Measurements from ENCODE around the gene C2CD2. TPM values are rescaled to one million over a fixed set of nuclear protein-coding genes. Genes with fewer than 3 reads are reported as not detected.

Gene C2CD2
- total RNA-seq, 5 donors from 2014 or later (not counting 1 experiment from before 2014, with no cell fraction given), result 7.7 to 15.0 (median 9.5) TPM

GRCh38 chr21:41948901-41949300 lies 4.9 kb downstream of the C2CD2 start:
- H3K9me3 ChIP-seq, result no peaks in the 10 kb centered on the region
- ChIA-PET CTCF (no interaction called here), POLR2A (no interaction called here)
- DNase-seq (no peak), ATAC-seq (replicated peaks in 1 of 4) (no peak)
- no peak overlapping the region for H3K27ac ChIP-seq (ENCODE audit: low read length)
- peaks cover 0 to 5% of the 10 kb centered on the region in 2 experiments for H3K4me1 ChIP-seq (ENCODE audit: control insufficient read depth in 1 of 2, extremely low read depth in 1 of 2, insufficient read depth in 2 of 2, low read length in 2 of 2)
- no peaks in the 10 kb centered on the region for H3K9me3 Mint-ChIP-seq
- H3K4me3 ChIP-seq (ENCODE audit: control insufficient read depth in 1 of 2, extremely low read depth in 1 of 2, low read length in 1 of 2), result no peak overlapping the region
- H3K36me3 ChIP-seq (ENCODE audit: control insufficient read depth in 2 of 2, extremely low read depth in 1 of 2, insufficient read depth in 1 of 2, low read length in 1 of 2), result no peaks in the 10 kb centered on the region
- no peak overlapping the region for H3K4me3 Mint-ChIP-seq
- H3K27me3 Mint-ChIP-seq, result peaks cover 0 to 15% of the 10 kb centered on the region in 2 donors
- H3K27me3 ChIP-seq (replicated peaks in 1 of 2; ENCODE audit: control insufficient read depth in 2 of 2, extremely low read depth in 1 of 2, insufficient read depth in 2 of 2, low read length in 1 of 2), result peaks cover 0 to 20% of the 10 kb centered on the region in 2 experiments
- H3K27ac Mint-ChIP-seq, result no peak overlapping the region
- peaks cover 0 to 9% (median 5%) of the 10 kb centered on the region in 3 donors for H3K4me1 Mint-ChIP-seq
- WGBS (ENCODE audit: insufficient coverage), result 95% methylated on average over 8 of the region's 11 CpGs
- no peaks in the 10 kb centered on the region for H3K36me3 Mint-ChIP-seq

GRCh38 chr21:41948078-41948895 lies 5.5 kb downstream of the C2CD2 start:
- DNase-seq, result no peak
- Histone ChIP-seq H3K27me3 (replicated peaks in 1 of 2; ENCODE audit: control insufficient read depth in 2 of 2, extremely low read depth in 1 of 2, insufficient read depth in 2 of 2, low read length in 1 of 2) (peaks cover 0 to 20% of the 10 kb centered on the region in 2 experiments), H3K4me1 (ENCODE audit: control insufficient read depth in 1 of 2, extremely low read depth in 1 of 2, insufficient read depth in 2 of 2, low read length in 2 of 2) (peaks cover 0 to 5% of the 10 kb centered on the region in 2 experiments), H3K36me3 (ENCODE audit: control insufficient read depth in 2 of 2, extremely low read depth in 1 of 2, insufficient read depth in 1 of 2, low read length in 1 of 2) (no peaks in the 10 kb centered on the region), H3K27ac (ENCODE audit: low read length) (no peak overlapping the region), H3K4me3 (ENCODE audit: control insufficient read depth in 1 of 2, extremely low read depth in 1 of 2, low read length in 1 of 2) (no peak overlapping the region), H3K9me3 (no peaks in the 10 kb centered on the region)
- ChIA-PET POLR2A (no interaction called here), CTCF (no interaction called here)
- Mint-ChIP-seq H3K27ac (no peak overlapping the region), H3K4me1 (peaks cover 0 to 9% (median 5%) of the 10 kb centered on the region in 3 donors), H3K36me3 (no peaks in the 10 kb centered on the region), H3K4me3 (no peak overlapping the region), H3K27me3 (peaks cover 0 to 15% of the 10 kb centered on the region in 2 donors), H3K9me3 (no peaks in the 10 kb centered on the region)
- WGBS (ENCODE audit: insufficient coverage), result 86% methylated on average over 5 of the region's 9 CpGs
- ATAC-seq (replicated peaks in 1 of 4), result no peak

- no peak overlapping the region for H3K27ac ChIP-seq (ENCODE audit: low read length)
- Mint-ChIP-seq H3K4me3 (no peak overlapping the region), H3K9me3 (no peaks in the 10 kb centered on the region), H3K27ac (no peak overlapping the region), H3K4me1 (no peaks in the 10 kb centered on the region), H3K36me3 (no peaks in the 10 kb centered on the region), H3K27me3 (no peaks in the 10 kb centered on the region)
- ChIA-PET CTCF (no interaction called here), POLR2A (no interaction called here)
- no peaks in the 10 kb centered on the region for H3K4me1 ChIP-seq (ENCODE audit: control insufficient read depth in 1 of 2, extremely low read depth in 1 of 2, insufficient read depth in 2 of 2, low read length in 2 of 2)
- H3K9me3 ChIP-seq, result no peaks in the 10 kb centered on the region
- DNase-seq (no peak), ATAC-seq (replicated peaks in 1 of 4) (no peak)
- WGBS (ENCODE audit: insufficient coverage), result no CpG with 5 or more reads among the region's 8 CpGs
- no peaks in the 10 kb centered on the region for H3K36me3 ChIP-seq (ENCODE audit: control insufficient read depth in 2 of 2, extremely low read depth in 1 of 2, insufficient read depth in 1 of 2, low read length in 1 of 2)
- peaks cover 0 to 2% of the 10 kb centered on the region in 2 experiments for H3K27me3 ChIP-seq (replicated peaks in 1 of 2; ENCODE audit: control insufficient read depth in 2 of 2, extremely low read depth in 1 of 2, insufficient read depth in 2 of 2, low read length in 1 of 2)
- no peak overlapping the region for H3K4me3 ChIP-seq (ENCODE audit: control insufficient read depth in 1 of 2, extremely low read depth in 1 of 2, low read length in 1 of 2)
These were observed 7.8 kb downstream of the C2CD2 start for GRCh38 chr21:41945982-41946381.

GRCh38 chr21:41943851-41944250 lies 10.0 kb downstream of the C2CD2 start:
- H3K27ac ChIP-seq (ENCODE audit: low read length), result no peak overlapping the region
- H3K4me3 ChIP-seq (ENCODE audit: control insufficient read depth in 1 of 2, extremely low read depth in 1 of 2, low read length in 1 of 2), result no peak overlapping the region
- H3K36me3 ChIP-seq (ENCODE audit: control insufficient read depth in 2 of 2, extremely low read depth in 1 of 2, insufficient read depth in 1 of 2, low read length in 1 of 2), result no peaks in the 10 kb centered on the region
- Mint-ChIP-seq H3K4me3 (no peak overlapping the region), H3K4me1 (no peaks in the 10 kb centered on the region), H3K27ac (no peak overlapping the region), H3K36me3 (no peaks in the 10 kb centered on the region), H3K27me3 (no peaks in the 10 kb centered on the region), H3K9me3 (no peaks in the 10 kb centered on the region)
- 83% methylated on average over 8 of the region's 10 CpGs for WGBS (ENCODE audit: insufficient coverage)
- no peaks in the 10 kb centered on the region for H3K4me1 ChIP-seq (ENCODE audit: control insufficient read depth in 1 of 2, extremely low read depth in 1 of 2, insufficient read depth in 2 of 2, low read length in 2 of 2)
- H3K9me3 ChIP-seq, result no peaks in the 10 kb centered on the region
- H3K27me3 ChIP-seq (replicated peaks in 1 of 2; ENCODE audit: control insufficient read depth in 2 of 2, extremely low read depth in 1 of 2, insufficient read depth in 2 of 2, low read length in 1 of 2), result peaks cover 0 to 6% of the 10 kb centered on the region in 2 experiments
- no peak for DNase-seq
- CTCF ChIA-PET, result no interaction called here
- no peak for ATAC-seq (replicated peaks in 1 of 4)
- POLR2A ChIA-PET, result interaction anchor here in 1 of 2 donors (0.7 kb wide), 1 partner anchor 381 kb away, joined by 17 read pairs; no protein-coding TSS in a partner anchor

GRCh38 chr21:41942457-41942856 lies 11.4 kb downstream of the C2CD2 start:
- ChIA-PET POLR2A (interaction anchor here in 1 of 2 donors (0.7 kb wide), 1 partner anchor 59 kb away, joined by 3 read pairs; no protein-coding TSS in a partner anchor), CTCF (no interaction called here)

GRCh38 chr21:41941941-41942340 lies 11.9 kb downstream of the C2CD2 start:
- no peak overlapping the region for H3K27ac Mint-ChIP-seq
- Histone ChIP-seq H3K27me3 (replicated peaks in 1 of 2; ENCODE audit: control insufficient read depth in 2 of 2, extremely low read depth in 1 of 2, insufficient read depth in 2 of 2, low read length in 1 of 2) (peaks cover 0 to 6% of the 10 kb centered on the region in 2 experiments), H3K9me3 (no peaks in the 10 kb centered on the region), H3K4me3 (ENCODE audit: control insufficient read depth in 1 of 2, extremely low read depth in 1 of 2, low read length in 1 of 2) (no peak overlapping the region), H3K27ac (ENCODE audit: low read length) (no peak overlapping the region), H3K36me3 (ENCODE audit: control insufficient read depth in 2 of 2, extremely low read depth in 1 of 2, insufficient read depth in 1 of 2, low read length in 1 of 2) (no peaks in the 10 kb centered on the region), H3K4me1 (ENCODE audit: control insufficient read depth in 1 of 2, extremely low read depth in 1 of 2, insufficient read depth in 2 of 2, low read length in 2 of 2) (no peaks in the 10 kb centered on the region)
- no peaks in the 10 kb centered on the region for H3K4me1 Mint-ChIP-seq
- H3K27me3 Mint-ChIP-seq, result peaks cover 3% of the 10 kb centered on the region in 2 donors
- H3K4me3 Mint-ChIP-seq, result no peak overlapping the region
- ChIA-PET CTCF (no interaction called here), POLR2A (no interaction called here)
- no peaks in the 10 kb centered on the region for H3K9me3 Mint-ChIP-seq
- no peak for DNase-seq
- no peaks in the 10 kb centered on the region for H3K36me3 Mint-ChIP-seq
- no peak for ATAC-seq (replicated peaks in 1 of 4)
- WGBS (ENCODE audit: insufficient coverage), result no CpG with 5 or more reads among the region's 12 CpGs

More at GRCh38 chr21:41942457-41942856, 11.4 kb downstream of the C2CD2 start:
- Histone ChIP-seq H3K27ac (ENCODE audit: low read length) (no peak overlapping the region), H3K9me3 (no peaks in the 10 kb centered on the region), H3K36me3 (ENCODE audit: control insufficient read depth in 2 of 2, extremely low read depth in 1 of 2, insufficient read depth in 1 of 2, low read length in 1 of 2) (no peaks in the 10 kb centered on the region), H3K4me1 (ENCODE audit: control insufficient read depth in 1 of 2, extremely low read depth in 1 of 2, insufficient read depth in 2 of 2, low read length in 2 of 2) (no peaks in the 10 kb centered on the region), H3K27me3 (replicated peaks in 1 of 2; ENCODE audit: control insufficient read depth in 2 of 2, extremely low read depth in 1 of 2, insufficient read depth in 2 of 2, low read length in 1 of 2) (peaks cover 0 to 6% of the 10 kb centered on the region in 2 experiments), H3K4me3 (ENCODE audit: control insufficient read depth in 1 of 2, extremely low read depth in 1 of 2, low read length in 1 of 2) (no peak overlapping the region)
- DNase-seq (no peak), ATAC-seq (replicated peaks in 1 of 4) (no peak)
- peaks cover 3% of the 10 kb centered on the region in 2 donors for H3K27me3 Mint-ChIP-seq
- 90% methylated on average over 2 of the region's 9 CpGs for WGBS (ENCODE audit: insufficient coverage)
- H3K27ac Mint-ChIP-seq, result no peak overlapping the region
- H3K9me3 Mint-ChIP-seq, result no peaks in the 10 kb centered on the region
- H3K4me3 Mint-ChIP-seq, result no peak overlapping the region
- no peaks in the 10 kb centered on the region for H3K4me1 Mint-ChIP-seq
- H3K36me3 Mint-ChIP-seq, result no peaks in the 10 kb centered on the region

All from T-cell (primary cell).